ENCODE measurements around the gene KRTAP19-5. TPM values are rescaled to one million over a fixed set of nuclear protein-coding genes. Genes with fewer than 3 reads are reported as not detected.
"Not testable (repeated sequence)": the region's sequence is repeated elsewhere in the genome, so short reads cannot be mapped to it uniquely, and the experiment has no call there.

The KRTAP19-5 gene
- total RNA-seq (not detected), polyA plus RNA-seq (not detected)

DNA sequence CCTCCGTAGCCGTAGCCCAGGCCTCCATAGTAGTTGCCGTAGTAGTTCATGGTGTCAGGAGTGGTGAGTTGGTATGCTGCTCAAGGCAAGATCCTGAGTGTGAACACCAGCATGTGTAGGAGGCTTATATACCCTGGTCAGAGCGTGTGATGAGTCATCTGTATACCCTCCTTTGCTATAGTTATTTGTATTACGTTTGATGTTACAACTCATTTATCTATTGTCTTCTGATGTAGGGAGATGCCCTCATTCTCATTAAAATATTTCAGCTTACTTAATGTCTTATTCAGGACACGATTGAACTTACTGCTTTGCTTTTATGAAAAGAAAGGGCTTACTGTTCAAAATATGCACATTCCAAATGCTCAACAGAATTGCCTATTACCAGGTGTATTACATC, at the start of gene KRTAP19-5:
Gene KRTAP19-5, minus strand, starts transcription at position 101 of the 400 bp plus-strand sequence. Its CDS starts 51 bp downstream, at position 50.
- Histone ChIP-seq H3K4me1 (ENCODE audit: control insufficient read depth, insufficient read depth, low read length, poor library complexity, severe bottlenecking) (no peaks in the 10 kb centered on the region), H3K4me3 (ENCODE audit: low read depth, low read length) (no peak within 1 kb of the TSS), H3K36me3 (ENCODE audit: control insufficient read depth, insufficient read depth, low read length) (no peaks in the 10 kb centered on the region), H3K27ac (ENCODE audit: insufficient read depth, low read length, poor library complexity, severe bottlenecking) (no peak within 1 kb of the TSS), H3K27me3 (ENCODE audit: control insufficient read depth, insufficient read depth, low read length) (no peaks in the 10 kb centered on the region), H3K9me3 (ENCODE audit: control insufficient read depth in 2 of 2, low read length in 2 of 2) (no peaks in the 10 kb centered on the region)
- H3K36me3 Mint-ChIP-seq: no peaks in the 10 kb centered on the region
- no peaks in the 10 kb centered on the region for H3K4me1 Mint-ChIP-seq
- ATAC-seq (ENCODE audit: low read depth in 2 of 2) (no peak), DNase-seq (no peak)
- H3K9me3 Mint-ChIP-seq: peaks cover 0 to 5% (median 0%) of the 10 kb centered on the region in 7 donors
- no peaks in the 10 kb centered on the region for H3K27me3 Mint-ChIP-seq
- H3K4me3 Mint-ChIP-seq: no peak within 1 kb of the TSS
- peak within 1 kb of the TSS in 1 of 3 donors; percentile 27 for H3K27ac Mint-ChIP-seq

DNA sequence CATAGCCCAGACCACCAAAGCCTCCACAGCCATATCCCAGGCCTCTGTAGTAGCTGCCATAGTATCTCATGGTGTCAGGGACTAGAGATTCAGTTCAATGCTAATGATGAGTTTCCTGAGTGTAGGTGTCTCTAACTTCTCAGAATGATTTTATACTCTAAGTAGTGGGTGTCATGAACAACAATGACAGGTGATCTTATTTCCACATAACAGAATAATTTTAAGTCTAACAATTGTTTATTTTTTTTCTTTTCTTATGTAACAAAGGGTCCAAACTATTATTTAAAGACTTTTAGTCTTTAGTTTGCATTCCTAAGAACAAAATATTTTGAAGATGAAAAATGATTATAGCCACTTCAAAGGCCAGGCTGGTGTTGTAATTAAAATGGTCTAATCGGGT, 39.8 kb upstream of the KRTAP19-5 start, which contains the start of gene KRTAP19-6:
Gene KRTAP19-6, minus strand, starts transcription at position 101 of the 400 bp plus-strand sequence. Its CDS starts 31 bp downstream, at position 70.
- no peaks in the 10 kb centered on the region for H3K4me1 ChIP-seq (ENCODE audit: control insufficient read depth, insufficient read depth, low read length, poor library complexity, severe bottlenecking)
- no peaks in the 10 kb centered on the region for H3K36me3 Mint-ChIP-seq

DNA sequence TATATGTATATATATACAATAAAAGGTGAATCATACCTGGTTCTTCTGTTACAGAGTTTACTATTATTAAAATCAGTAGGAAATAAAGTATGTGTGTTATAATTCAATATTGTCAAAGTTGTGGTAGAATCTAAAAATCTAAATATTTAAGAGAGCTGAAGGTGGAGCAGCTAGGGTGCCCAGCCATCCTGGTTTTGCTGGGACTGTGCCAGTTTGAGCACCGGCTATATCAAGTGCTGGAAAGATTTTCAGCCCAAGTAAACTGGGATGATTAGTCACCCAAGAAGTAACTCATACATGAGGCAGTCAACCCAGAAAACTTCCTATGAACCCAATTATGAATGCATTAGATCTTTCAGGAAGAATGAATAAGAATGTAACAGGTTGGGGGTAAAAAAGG, 16.9 kb upstream of the KRTAP19-5 start:
- peaks cover 0 to 4% (median 1%) of the 10 kb centered on the region in 7 donors for H3K9me3 Mint-ChIP-seq
- no peak overlapping the region for H3K4me3 ChIP-seq (ENCODE audit: low read depth, low read length)
- DNase-seq (no peak), ATAC-seq (ENCODE audit: low read depth in 2 of 2) (no peak)
- no peak overlapping the region for H3K4me3 Mint-ChIP-seq
- H3K27ac ChIP-seq (ENCODE audit: insufficient read depth, low read length, poor library complexity, severe bottlenecking): no peak overlapping the region
- no peak overlapping the region for H3K27ac Mint-ChIP-seq
- H3K36me3 Mint-ChIP-seq: no peaks in the 10 kb centered on the region
- no peaks in the 10 kb centered on the region for H3K27me3 Mint-ChIP-seq
- no peaks in the 10 kb centered on the region for H3K27me3 ChIP-seq (ENCODE audit: control insufficient read depth, insufficient read depth, low read length)
- H3K36me3 ChIP-seq (ENCODE audit: control insufficient read depth, insufficient read depth, low read length): no peaks in the 10 kb centered on the region
- no peaks in the 10 kb centered on the region for H3K4me1 Mint-ChIP-seq
- H3K9me3 ChIP-seq (ENCODE audit: control insufficient read depth in 2 of 2, low read length in 2 of 2): no peaks in the 10 kb centered on the region
- H3K4me1 ChIP-seq (ENCODE audit: control insufficient read depth, insufficient read depth, low read length, poor library complexity, severe bottlenecking): no peaks in the 10 kb centered on the region

More for the DNA sequence above, 39.8 kb upstream of the KRTAP19-5 start, which contains the start of gene KRTAP19-6:
- no peak within 1 kb of the TSS for H3K27ac ChIP-seq (ENCODE audit: insufficient read depth, low read length, poor library complexity, severe bottlenecking)
- Mint-ChIP-seq H3K27ac (no peak within 1 kb of the TSS), H3K27me3 (no peaks in the 10 kb centered on the region), H3K4me1 (no peaks in the 10 kb centered on the region), H3K9me3 (peaks cover 0 to 2% (median 0%) of the 10 kb centered on the region in 7 donors), H3K4me3 (no peak within 1 kb of the TSS)
- no peaks in the 10 kb centered on the region for H3K36me3 ChIP-seq (ENCODE audit: control insufficient read depth, insufficient read depth, low read length)
- DNase-seq (no peak), ATAC-seq (ENCODE audit: low read depth in 2 of 2) (no peak)
- H3K27me3 ChIP-seq (ENCODE audit: control insufficient read depth, insufficient read depth, low read length): no peaks in the 10 kb centered on the region
- no peaks in the 10 kb centered on the region for H3K9me3 ChIP-seq (ENCODE audit: control insufficient read depth in 2 of 2, low read length in 2 of 2)
- H3K4me3 ChIP-seq (ENCODE audit: low read depth, low read length): no peak within 1 kb of the TSS

GRCh38 chr21:30515681-30516080, 13.7 kb upstream of the KRTAP19-5 start:
- Mint-ChIP-seq H3K9me3 (peaks cover 0 to 4% (median 1%) of the 10 kb centered on the region in 7 donors), H3K4me1 (no peaks in the 10 kb centered on the region), H3K27me3 (no peaks in the 10 kb centered on the region), H3K4me3 (no peak overlapping the region), H3K36me3 (no peaks in the 10 kb centered on the region), H3K27ac (no peak overlapping the region)
- H3K36me3 ChIP-seq (ENCODE audit: control insufficient read depth, insufficient read depth, low read length): no peaks in the 10 kb centered on the region
- no peak overlapping the region for H3K4me3 ChIP-seq (ENCODE audit: low read depth, low read length)
- ATAC-seq (ENCODE audit: low read depth in 2 of 2) (no peak), DNase-seq (no peak)
- H3K27ac ChIP-seq (ENCODE audit: insufficient read depth, low read length, poor library complexity, severe bottlenecking): no peak overlapping the region
- no peaks in the 10 kb centered on the region for H3K4me1 ChIP-seq (ENCODE audit: control insufficient read depth, insufficient read depth, low read length, poor library complexity, severe bottlenecking)
- no peaks in the 10 kb centered on the region for H3K27me3 ChIP-seq (ENCODE audit: control insufficient read depth, insufficient read depth, low read length)
- H3K9me3 ChIP-seq (ENCODE audit: control insufficient read depth in 2 of 2, low read length in 2 of 2): no peaks in the 10 kb centered on the region

- H3K9me3 ChIP-seq (ENCODE audit: control insufficient read depth in 2 of 2, low read length in 2 of 2); ATAC-seq (ENCODE audit: low read depth in 2 of 2); H3K27ac ChIP-seq (ENCODE audit: insufficient read depth, low read length, poor library complexity, severe bottlenecking); H3K36me3 Mint-ChIP-seq; H3K9me3 Mint-ChIP-seq; H3K27me3 ChIP-seq (ENCODE audit: control insufficient read depth, insufficient read depth, low read length); H3K36me3 ChIP-seq (ENCODE audit: control insufficient read depth, insufficient read depth, low read length); H3K4me3 ChIP-seq (ENCODE audit: low read depth, low read length); H3K4me1 ChIP-seq (ENCODE audit: control insufficient read depth, insufficient read depth, low read length, poor library complexity, severe bottlenecking); H3K27me3 Mint-ChIP-seq; H3K27ac Mint-ChIP-seq; H3K4me3 Mint-ChIP-seq; H3K4me1 Mint-ChIP-seq: not testable (repeated sequence)
- DNase-seq: peak in 1 of 3 donors; percentile 3
Observed at GRCh38 chr21:30505621-30506205, 3.8 kb upstream of the KRTAP19-5 start.

DNA sequence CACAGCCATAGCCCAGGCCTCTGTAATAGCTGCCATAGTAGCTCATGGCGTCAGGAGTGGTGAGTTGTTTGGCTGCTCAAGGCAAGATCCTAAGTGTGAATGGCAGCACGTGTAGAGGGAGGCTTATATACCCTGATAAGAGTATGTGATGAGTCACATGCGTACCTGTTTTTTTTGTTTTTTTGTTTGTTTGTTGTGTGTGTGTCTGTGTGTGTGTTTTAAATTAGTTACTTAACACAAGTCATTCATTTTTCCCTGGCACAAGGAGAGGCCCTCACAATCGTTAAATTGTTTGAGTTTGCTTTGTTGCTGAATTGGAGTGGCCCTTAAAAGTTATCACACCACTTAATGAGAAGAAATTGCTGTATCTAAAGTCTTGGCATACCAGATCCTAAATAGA, 4.9 kb downstream of the KRTAP19-5 start, which contains the start of gene KRTAP19-4:
Gene KRTAP19-4, minus strand, starts transcription at position 101 of the 400 bp plus-strand sequence. Its CDS starts 55 bp downstream, at position 46.
- H3K36me3 Mint-ChIP-seq: no peaks in the 10 kb centered on the region
- H3K27me3 Mint-ChIP-seq: no peaks in the 10 kb centered on the region
- peaks cover 0 to 3% (median 0%) of the 10 kb centered on the region in 7 donors for H3K9me3 Mint-ChIP-seq
- no peaks in the 10 kb centered on the region for H3K9me3 ChIP-seq (ENCODE audit: control insufficient read depth in 2 of 2, low read length in 2 of 2)
- no peaks in the 10 kb centered on the region for H3K36me3 ChIP-seq (ENCODE audit: control insufficient read depth, insufficient read depth, low read length)
- peak within 1 kb of the TSS in 1 of 4 donors; percentile 5 for H3K4me3 Mint-ChIP-seq
- H3K4me1 Mint-ChIP-seq: no peaks in the 10 kb centered on the region
- no peaks in the 10 kb centered on the region for H3K4me1 ChIP-seq (ENCODE audit: control insufficient read depth, insufficient read depth, low read length, poor library complexity, severe bottlenecking)
- no peak within 1 kb of the TSS for H3K4me3 ChIP-seq (ENCODE audit: low read depth, low read length)
- ATAC-seq (ENCODE audit: low read depth in 2 of 2) (no peak), DNase-seq (no peak)
- no peak within 1 kb of the TSS for H3K27ac Mint-ChIP-seq
- H3K27me3 ChIP-seq (ENCODE audit: control insufficient read depth, insufficient read depth, low read length): no peaks in the 10 kb centered on the region
- no peak within 1 kb of the TSS for H3K27ac ChIP-seq (ENCODE audit: insufficient read depth, low read length, poor library complexity, severe bottlenecking)

- ATAC-seq (ENCODE audit: low read depth in 2 of 2) (no peak), DNase-seq (no peak)
- no peaks in the 10 kb centered on the region for H3K36me3 ChIP-seq (ENCODE audit: control insufficient read depth, insufficient read depth, low read length)
- Mint-ChIP-seq H3K4me3 (no peak within 1 kb of the TSS), H3K27ac (no peak within 1 kb of the TSS), H3K27me3 (no peaks in the 10 kb centered on the region), H3K9me3 (peaks cover 0 to 8% (median 0%) of the 10 kb centered on the region in 7 donors), H3K36me3 (no peaks in the 10 kb centered on the region), H3K4me1 (no peaks in the 10 kb centered on the region)
- H3K4me3 ChIP-seq (ENCODE audit: low read depth, low read length): no peak within 1 kb of the TSS
- no peak within 1 kb of the TSS for H3K27ac ChIP-seq (ENCODE audit: insufficient read depth, low read length, poor library complexity, severe bottlenecking)
- no peaks in the 10 kb centered on the region for H3K27me3 ChIP-seq (ENCODE audit: control insufficient read depth, insufficient read depth, low read length)
- no peaks in the 10 kb centered on the region for H3K9me3 ChIP-seq (ENCODE audit: control insufficient read depth in 2 of 2, low read length in 2 of 2)
- no peaks in the 10 kb centered on the region for H3K4me1 ChIP-seq (ENCODE audit: control insufficient read depth, insufficient read depth, low read length, poor library complexity, severe bottlenecking)
Observed at GRCh38 chr21:30491963-30492428, 9.9 kb downstream of the KRTAP19-5 start, which contains the start of gene KRTAP19-3. Gene KRTAP19-3, minus strand, starts transcription at chr21:30492013. Its CDS starts 56 bp downstream, at chr21:30491957.

- Histone ChIP-seq H3K4me3 (ENCODE audit: low read depth, low read length) (no peak within 1 kb of the TSS), H3K4me1 (ENCODE audit: control insufficient read depth, insufficient read depth, low read length, poor library complexity, severe bottlenecking) (no peaks in the 10 kb centered on the region), H3K9me3 (ENCODE audit: control insufficient read depth in 2 of 2, low read length in 2 of 2) (peaks cover 0 to 6% of the 10 kb centered on the region in 2 experiments), H3K36me3 (ENCODE audit: control insufficient read depth, insufficient read depth, low read length) (no peaks in the 10 kb centered on the region), H3K27me3 (ENCODE audit: control insufficient read depth, insufficient read depth, low read length) (no peaks in the 10 kb centered on the region), H3K27ac (ENCODE audit: insufficient read depth, low read length, poor library complexity, severe bottlenecking) (no peak within 1 kb of the TSS)
- ATAC-seq (ENCODE audit: low read depth in 2 of 2) (no peak), DNase-seq (no peak)
- Mint-ChIP-seq H3K9me3 (peaks cover 0 to 18% (median 0%) of the 10 kb centered on the region in 7 donors), H3K36me3 (no peaks in the 10 kb centered on the region), H3K4me3 (no peak within 1 kb of the TSS), H3K27ac (no peak within 1 kb of the TSS), H3K4me1 (no peaks in the 10 kb centered on the region), H3K27me3 (no peaks in the 10 kb centered on the region)
Observed at GRCh38 chr21:30487336-30487735, 14.6 kb downstream of the KRTAP19-5 start, which contains the start of gene KRTAP19-2. Gene KRTAP19-2, minus strand, starts transcription at chr21:30487436. Its CDS starts 88 bp downstream, at chr21:30487348.
